ENCODE data around the gene C12orf57. TPM values are rescaled to one million over a fixed set of nuclear protein-coding genes. Genes with fewer than 3 reads are reported as not detected.
A peak's percentile ranks its signal among the peaks of the same experiment; 100 is the strongest.

C12orf57 gene
- total and polyA plus RNA-seq, 2 of the 13 experiments (the other 11 are each of a cell fraction or from before 2014, with no cell fraction given): 84.0 to 287 TPM

DNA sequence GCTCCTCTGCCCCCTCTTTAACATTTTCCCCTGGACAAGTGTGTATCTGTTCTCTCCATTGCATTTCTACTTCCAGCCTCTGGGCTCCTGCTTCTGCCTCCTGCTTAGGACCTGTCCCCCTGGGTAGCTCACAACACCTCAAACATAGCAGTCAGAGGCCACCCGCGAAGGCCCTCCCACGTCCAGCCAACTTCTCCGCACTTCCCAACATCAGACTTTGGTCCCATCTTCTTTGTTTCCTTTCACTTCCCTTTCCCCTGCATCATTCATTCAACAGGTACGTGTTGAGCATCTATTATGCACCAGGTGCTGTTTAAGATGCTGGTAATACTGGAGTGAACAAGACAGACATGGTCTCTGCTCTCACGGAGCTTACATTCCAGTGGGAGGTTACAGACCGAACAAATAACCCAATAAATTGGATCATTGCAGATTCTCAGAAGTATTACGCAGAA, 3.1 kb downstream of the C12orf57 start:
- H3K4me1 ChIP-seq (ENCODE audit: insufficient read depth, low read length): peaks cover 38% of the 10 kb centered on the region
- in situ Hi-C loops (cut with HindIII; ENCODE audit: extremely low pct_ligation_motif_present, low pct_unique_long_range_greater_than_20kb): loop anchor here (10.0 kb wide), 1 partner anchor 168 kb away; no protein-coding TSS in a partner anchor
- no peak overlapping the region for H2AFZ ChIP-seq (ENCODE audit: low read length)

More for the DNA sequence above, 3.1 kb downstream of the C12orf57 start:
- ChIA-PET CTCF (ENCODE audit: low intra/inter-chr PET ratio, low total read pairs) (interaction anchor here (1.1 to 2.1 kb wide), 3 partner anchors 15 to 78 kb away, joined by 3 to 6 read pairs (median 5); no protein-coding TSS in a partner anchor), POLR2A (interaction anchor here (0.5 to 5.2 kb wide), 24 partner anchors 9 to 960 kb away, joined by 3 to 180 read pairs (median 9); partner anchors contain the start of genes C1RL, CLSTN3, ENO2 and LPCAT3)
- peak overlapping the region; percentile 53 for H3K9ac ChIP-seq (ENCODE audit: insufficient read depth, low read depth, low read length)
- FAIRE-seq (no peak), DNase-seq (ENCODE audit: low spot score) (no peak), ATAC-seq (peak; percentile 0; the same call in 1 of the 3 replicates)
- peak overlapping the region; percentile 56 for H3K27ac ChIP-seq (ENCODE audit: extremely low read length, insufficient read depth, low read length)
- H3K9me3 ChIP-seq (ENCODE audit: low read length): no peaks in the 10 kb centered on the region
- TF ChIP-seq DMAP1 (CRISPR knock-in tag; IDR thresholded peaks at IDR 0.05) (peak; percentile 0; the same call in 1 of the 2 replicates), SUZ12 (IDR thresholded peaks at IDR 0.05; ENCODE audit: low read depth, low read length) (no peak), ZNF501 (CRISPR knock-in tag; IDR thresholded peaks at IDR 0.05) (0 out of 2 replicates have a peak, but pooled peaks have one; percentile 45), SOX5 (CRISPR knock-in tag; IDR thresholded peaks at IDR 0.05; ENCODE audit: borderline replicate concordance) (0 out of 2 replicates have a peak, but pooled peaks have one; percentile 6), TBX3 (IDR thresholded peaks at IDR 0.05; ENCODE audit: borderline replicate concordance) (no peak), ZNF24 (IDR thresholded peaks at IDR 0.05) (peak; percentile 42; the same call in 1 of the 2 replicates), ZNF572 (CRISPR knock-in tag; IDR thresholded peaks at IDR 0.05) (0 out of 2 replicates have a peak, but pooled peaks have one; percentile 59), ZNF354B (CRISPR knock-in tag; IDR thresholded peaks at IDR 0.05) (0 out of 2 replicates have a peak, but pooled peaks have one; percentile 42), ZMYM3 (CRISPR knock-in tag; IDR thresholded peaks at IDR 0.05) (peak; percentile 33; the same call in 1 of the 2 replicates)
- TF ChIP-seq, protein P1, sequence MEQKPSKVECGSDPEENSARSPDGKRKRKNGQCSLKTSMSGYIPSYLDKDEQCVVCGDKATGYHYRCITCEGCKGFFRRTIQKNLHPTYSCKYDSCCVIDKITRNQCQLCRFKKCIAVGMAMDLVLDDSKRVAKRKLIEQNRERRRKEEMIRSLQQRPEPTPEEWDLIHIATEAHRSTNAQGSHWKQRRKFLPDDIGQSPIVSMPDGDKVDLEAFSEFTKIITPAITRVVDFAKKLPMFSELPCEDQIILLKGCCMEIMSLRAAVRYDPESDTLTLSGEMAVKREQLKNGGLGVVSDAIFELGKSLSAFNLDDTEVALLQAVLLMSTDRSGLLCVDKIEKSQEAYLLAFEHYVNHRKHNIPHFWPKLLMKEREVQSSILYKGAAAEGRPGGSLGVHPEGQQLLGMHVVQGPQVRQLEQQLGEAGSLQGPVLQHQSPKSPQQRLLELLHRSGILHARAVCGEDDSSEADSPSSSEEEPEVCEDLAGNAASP (CRISPR knock-in tag; IDR thresholded peaks at IDR 0.05; ENCODE audit: borderline replicate concordance): no peak
- peak overlapping the region; percentile 92 for H3K4me2 ChIP-seq (ENCODE audit: low read depth, low read length)
- intact Hi-C loops (cut with micrococcal nuclease; ENCODE audit: unreplicated experiment): loop anchor here (1.0 kb wide), 1 partner anchor 15 kb away; no protein-coding TSS in a partner anchor
- H3K79me2 ChIP-seq (ENCODE audit: insufficient read depth, low read length): no peaks in the 10 kb centered on the region
- 30% methylated on average over 8 of the region's 8 CpGs for WGBS (ENCODE audit: low lambda C conversion rate)
- no TSS peak for BruUV-seq (replicated peaks)
- no peaks in the 10 kb centered on the region for H3K36me3 ChIP-seq (replicated peaks in 1 of 2; ENCODE audit: control insufficient read depth in 1 of 2, insufficient read depth in 2 of 2, low read length in 2 of 2)
- H3K4me3 ChIP-seq (replicated peaks in 1 of 3; ENCODE audit: insufficient read depth in 1 of 3, low read depth in 2 of 3, low read length in 3 of 3): peak overlapping the region; percentile 52 to 89 (median 71)
- no peaks in the 10 kb centered on the region for H3K27me3 ChIP-seq (ENCODE audit: control insufficient read depth in 1 of 2, insufficient read depth in 2 of 2, low read length in 2 of 2)
- no peaks in the 10 kb centered on the region for H4K20me1 ChIP-seq (ENCODE audit: insufficient read depth, low read length)
